K562 (cell line): ENCODE data around the gene PDGFC. TPM values are rescaled to one million over a fixed set of nuclear protein-coding genes. Genes with fewer than 3 reads are reported as not detected.

Experiments used
- ATAC-seq: fragments of 200-7000 bp; cut with Tn5 transposase; 3 replicates; pipeline ENCODE4 v1.9.1; 2020; ENCODE audit warnings: moderate library complexity
- BruUV-seq: library from RNA; stranded (reverse); fragments of 400-500 nt; replicated peaks from 2 replicates; lab custom pipeline; 2021; lab: Mats Ljungman, UMichigan
- CTCF ChIA-PET: fragments of 300-600 bp; formaldehyde crosslinking; extraction: SDS; loops from one replicate; lab custom pipeline; 2021; ENCODE audit warnings: low intra/inter-chr PET ratio; lab: Yijun Ruan, JAX
- POLR2A ChIA-PET: fragments of 300-600, 350-650 bp; sonication (Branson Sonifier 250); formaldehyde crosslinking; extraction: SDS; loops from one replicate; lab custom pipeline; 2021; ENCODE audit warnings: antibody characterized with exemption, inconsistent platforms; lab: Yijun Ruan, JAX
- DNase-seq, 4 experiments: peaks; one replicate each; pipeline versions ENCODE4 v3.0.0 to v3.0.0-alpha.2; 2011 to 2018; ENCODE audit warnings: low spot score in 3 of 4, mixed read lengths in 3 of 4; ENCODE audit errors: extremely low read depth in 1 of 4
- FAIRE-seq: peaks from 2 replicates; lab custom pipeline; 2011; peaks lifted over from hg19 to GRCh38; lab: Jason Lieb, UNC
- H2AFZ ChIP-seq: 2 replicates; pipeline ENCODE4 v1.6.0; 2011; ENCODE audit warnings: low read depth, low read length, control low read depth, inconsistent platforms
- H3K27ac ChIP-seq: fragments of 200-600 bp; 3 replicates; pipeline ENCODE4 v1.8.0; 2011; ENCODE audit warnings: low read depth, mild to moderate bottlenecking, control low read depth, inconsistent platforms, low read length, moderate library complexity, mixed read lengths; ENCODE audit errors: extremely low read depth
- H3K27me3 ChIP-seq, 2 experiments: fragments of 300-600 bp in 1 of 2; 2 replicates in 1 of 2; 3 replicates in 1 of 2; pipeline versions ENCODE4 v1.6.0 to v1.8.0; 2011; ENCODE audit warnings: inconsistent platforms in 2 of 2, low read length in 2 of 2, mild to moderate bottlenecking in 1 of 2, mixed read lengths in 1 of 2, moderate library complexity in 1 of 2; ENCODE audit not compliant: control insufficient read depth in 2 of 2, insufficient read depth in 2 of 2
- H3K36me3 ChIP-seq: fragments of 300-600 bp; 3 replicates; pipeline ENCODE4 v1.8.0; 2011; ENCODE audit warnings: mild to moderate bottlenecking, low read length, inconsistent platforms; ENCODE audit not compliant: control insufficient read depth, insufficient read depth
- H3K4me1 ChIP-seq, 2 experiments: fragments of 200-600 bp in 1 of 2; replicated peaks in 1 of 2; 2 replicates in 1 of 2; 3 replicates in 1 of 2; pipeline versions ENCODE4 v1.5.1 to v1.8.0; 2011; ENCODE audit warnings: inconsistent platforms in 2 of 2, low read length in 2 of 2, mild to moderate bottlenecking in 1 of 2, mixed read lengths in 1 of 2, moderate library complexity in 1 of 2; ENCODE audit not compliant: control insufficient read depth in 2 of 2, insufficient read depth in 2 of 2
- H3K4me2 ChIP-seq: 2 replicates; pipeline ENCODE4 v1.6.1; 2011; ENCODE audit warnings: low read length, control low read depth, inconsistent platforms, mixed read lengths; ENCODE audit not compliant: insufficient read depth
- H3K4me3 ChIP-seq: fragments of 200-600 bp; sonication (generic), shearing (Covaris generic); 2 replicates; pipeline ENCODE4 v1.5.1; 2016; ENCODE audit warnings: control low read depth, inconsistent platforms
- H3K79me2 ChIP-seq: fragments of 200-600 bp; 3 replicates; pipeline ENCODE4 v1.8.0; 2011; ENCODE audit warnings: low read length, inconsistent platforms; ENCODE audit not compliant: control insufficient read depth, insufficient read depth
- H3K9ac ChIP-seq, 2 experiments: 2 replicates each; pipeline versions ENCODE4 v1.6.0 to v1.6.1; 2011; ENCODE audit warnings: low read depth in 2 of 2, low read length in 2 of 2, control low read depth in 1 of 2, inconsistent platforms in 1 of 2, mild to moderate bottlenecking in 1 of 2, mixed read lengths in 1 of 2; ENCODE audit not compliant: insufficient read depth in 1 of 2
- H3K9me1 ChIP-seq: one replicate; pipeline ENCODE4 v1.6.0; 2011; ENCODE audit warnings: inconsistent platforms, mild to moderate bottlenecking, low read length, moderate library complexity; ENCODE audit not compliant: control insufficient read depth, insufficient read depth
- H3K9me3 ChIP-seq: replicated peaks from 2 replicates; pipeline ENCODE4 v1.5.1; 2011; ENCODE audit warnings: low read depth, low read length, inconsistent platforms; ENCODE audit not compliant: control insufficient read depth, insufficient read depth
- H4K20me1 ChIP-seq: replicated peaks from 2 replicates; pipeline ENCODE4 v1.6.1; 2011; ENCODE audit warnings: low read length, inconsistent platforms, mixed read lengths; ENCODE audit not compliant: control insufficient read depth, insufficient read depth
- EWSR1 ChIP-seq: fragments of 450-650 bp; IDR thresholded peaks from 2 replicates; pipeline ENCODE4 v1.6.1; 2018; ENCODE audit warnings: borderline replicate concordance, mild to moderate bottlenecking, low read depth, moderate library complexity; ENCODE audit not compliant: partially characterized antibody
- NR2C1 ChIP-seq, 2 experiments: fragments of 450-650 bp; IDR thresholded peaks; 2 replicates each; pipeline ENCODE4 v1.6.1; 2017; ENCODE audit warnings: mild to moderate bottlenecking in 2 of 2, antibody characterized with exemption in 1 of 2, inconsistent platforms in 1 of 2, missing compliant biosample characterization in 1 of 2, missing genetic modification characterization in 1 of 2
- SMARCB1 ChIP-seq: IDR thresholded peaks from 2 replicates; pipeline ENCODE4 v1.6.1; 2011; ENCODE audit warnings: improper control_type of control experiment, low read depth; ENCODE audit not compliant: insufficient read length
- TAF9B ChIP-seq: fragments of 450-650 bp; IDR thresholded peaks from 2 replicates; pipeline ENCODE4 v1.6.1; 2018; ENCODE audit warnings: mild to moderate bottlenecking; ENCODE audit not compliant: partially characterized antibody
- ZNF253 ChIP-seq: fragments of 250-450 bp; sonication (Bioruptor Pico); conservative IDR thresholded peaks from 2 replicates; pipeline ENCODE4 v1.6.1; 2021; ENCODE audit warnings: mild to moderate bottlenecking
- WGBS: fragments of 100-300 bp; shearing (Covaris generic); methylation state at CpG from one replicate; pipeline ENCODE4 v1.1.6; 2016; ENCODE audit warnings: low coverage, mixed read lengths; ENCODE audit not compliant: insufficient coverage; ENCODE audit errors: missing lambda C conversion rate; 5-methylcytosine and 5-hydroxymethylcytosine counted together
- in situ Hi-C: fragments of 300-500 bp; cut with MboI; formaldehyde crosslinking; loops from 4 replicates; pipeline ENCODE4 v1.15.0; 2018; ENCODE audit warnings: inconsistent platforms, mixed read lengths
- intact Hi-C: fragments of 100-400 bp; cut with micrococcal nuclease; formaldehyde crosslinking; loops from 2 replicates; pipeline ENCODE4 v1.14.2; 2022
- polyA plus RNA-seq, 8 experiments: library from polyadenylated mRNA; depleted of rRNA in 4 of 8; stranded (reverse) in 5 of 8; unstranded in 3 of 8; fragments of >200 nt; fragmentation: Nextera tagmentation in 2 of 8; fragmentation: Illumina TruSeq in 1 of 8; extraction: Ambion mirVana in 2 of 8; extraction: Trizol in 1 of 8; gene quantifications; 2 replicates each; pipeline versions ENCODE4 v1.2.1 to v1.2.3, GENCODE V29; 2011 to 2014; ENCODE audit warnings: inconsistent platforms in 1 of 8, missing spikeins in 1 of 8
- total RNA-seq, 7 experiments: library from RNA; depleted of rRNA in 6 of 7; stranded (reverse); fragments of >200 nt in 6 of 7; fragmentation: Illumina TruSeq in 2 of 7; extraction: Trizol in 2 of 7; gene quantifications; 2 replicates each; pipeline versions ENCODE4 v1.2.1 to v1.2.3, GENCODE V29; 2011 to 2021; ENCODE audit warnings: low replicate concordance in 1 of 7
- TF ChIP-seq, protein P1 (sequence below), 2 experiments: fragments of 450-650 bp; IDR thresholded peaks; 2 replicates each; pipeline ENCODE4 v1.6.1; 2018; ENCODE audit warnings: mild to moderate bottlenecking in 2 of 2, low read depth in 1 of 2; ENCODE audit not compliant: partially characterized antibody in 2 of 2

The PDGFC gene
- total and polyA plus RNA-seq, 9 of the 15 experiments (the other 6 are each of a cell fraction or from before 2014, with no cell fraction given), result not detected

DNA sequence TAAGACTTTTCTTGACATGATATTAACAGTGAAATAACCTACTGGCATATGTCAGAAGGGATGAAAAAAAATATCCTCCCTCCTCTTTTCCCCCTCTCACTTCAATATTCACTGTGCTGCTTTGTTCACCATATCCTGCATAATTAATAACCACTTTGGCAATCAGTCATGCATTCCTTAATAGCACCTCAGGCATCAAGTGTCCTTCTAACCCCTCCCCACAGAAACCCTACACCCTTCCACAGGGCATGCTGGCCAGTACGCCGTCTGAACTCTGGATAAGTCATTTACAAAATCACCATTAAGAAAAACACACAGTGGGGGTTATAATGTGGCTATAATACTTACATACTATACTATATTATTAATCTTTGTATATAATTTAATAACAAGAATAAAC is 165.9 kb downstream of the PDGFC start:
- Histone ChIP-seq H3K79me2 (no peaks in the 10 kb centered on the region), H3K9ac (no peak overlapping the region), H3K9me3 (no peaks in the 10 kb centered on the region), H3K4me1 (no peaks in the 10 kb centered on the region), H2AFZ (no peak overlapping the region), H3K9me1 (no peaks in the 10 kb centered on the region), H3K27ac (no peak overlapping the region), H3K36me3 (no peaks in the 10 kb centered on the region), H3K4me3 (no peak overlapping the region), H3K27me3 (no peaks in the 10 kb centered on the region), H3K4me2 (no peak overlapping the region), H4K20me1 (no peaks in the 10 kb centered on the region)
- TF ChIP-seq EWSR1 (no peak), ZNF253 (CRISPR knock-in tag) (no peak), SMARCB1 (no peak), TAF9B (no peak), NR2C1 (IDR thresholded peaks at IDR 0.05) (no peak), NR2C1 (tag; IDR thresholded peaks at IDR 0.05) (no peak)
- TF ChIP-seq, protein P1, sequence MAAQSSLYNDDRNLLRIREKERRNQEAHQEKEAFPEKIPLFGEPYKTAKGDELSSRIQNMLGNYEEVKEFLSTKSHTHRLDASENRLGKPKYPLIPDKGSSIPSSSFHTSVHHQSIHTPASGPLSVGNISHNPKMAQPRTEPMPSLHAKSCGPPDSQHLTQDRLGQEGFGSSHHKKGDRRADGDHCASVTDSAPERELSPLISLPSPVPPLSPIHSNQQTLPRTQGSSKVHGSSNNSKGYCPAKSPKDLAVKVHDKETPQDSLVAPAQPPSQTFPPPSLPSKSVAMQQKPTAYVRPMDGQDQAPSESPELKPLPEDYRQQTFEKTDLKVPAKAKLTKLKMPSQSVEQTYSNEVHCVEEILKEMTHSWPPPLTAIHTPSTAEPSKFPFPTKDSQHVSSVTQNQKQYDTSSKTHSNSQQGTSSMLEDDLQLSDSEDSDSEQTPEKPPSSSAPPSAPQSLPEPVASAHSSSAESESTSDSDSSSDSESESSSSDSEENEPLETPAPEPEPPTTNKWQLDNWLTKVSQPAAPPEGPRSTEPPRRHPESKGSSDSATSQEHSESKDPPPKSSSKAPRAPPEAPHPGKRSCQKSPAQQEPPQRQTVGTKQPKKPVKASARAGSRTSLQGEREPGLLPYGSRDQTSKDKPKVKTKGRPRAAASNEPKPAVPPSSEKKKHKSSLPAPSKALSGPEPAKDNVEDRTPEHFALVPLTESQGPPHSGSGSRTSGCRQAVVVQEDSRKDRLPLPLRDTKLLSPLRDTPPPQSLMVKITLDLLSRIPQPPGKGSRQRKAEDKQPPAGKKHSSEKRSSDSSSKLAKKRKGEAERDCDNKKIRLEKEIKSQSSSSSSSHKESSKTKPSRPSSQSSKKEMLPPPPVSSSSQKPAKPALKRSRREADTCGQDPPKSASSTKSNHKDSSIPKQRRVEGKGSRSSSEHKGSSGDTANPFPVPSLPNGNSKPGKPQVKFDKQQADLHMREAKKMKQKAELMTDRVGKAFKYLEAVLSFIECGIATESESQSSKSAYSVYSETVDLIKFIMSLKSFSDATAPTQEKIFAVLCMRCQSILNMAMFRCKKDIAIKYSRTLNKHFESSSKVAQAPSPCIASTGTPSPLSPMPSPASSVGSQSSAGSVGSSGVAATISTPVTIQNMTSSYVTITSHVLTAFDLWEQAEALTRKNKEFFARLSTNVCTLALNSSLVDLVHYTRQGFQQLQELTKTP (IDR thresholded peaks at IDR 0.05; ENCODE audit: low read depth in 1 of 2, partially characterized antibody in 2 of 2), result no peak
- DNase-seq, result no peak
- ChIA-PET CTCF (no interaction called here), POLR2A (no interaction called here)
- intact Hi-C loops, result no loop called here
- FAIRE-seq, result no peak
- in situ Hi-C loops, result no loop called here
- no TSS peak for BruUV-seq
- WGBS, result 0% methylated on average over 2 of the region's 2 CpGs
- no peak for ATAC-seq
